Measurements from ENCODE around the gene MAOB. TPM values are rescaled to one million over a fixed set of nuclear protein-coding genes. Genes with fewer than 3 reads are reported as not detected.

Gene MAOB
- total and polyA plus RNA-seq, 9 of the 15 experiments (the other 6 are each of a cell fraction or from before 2014, with no cell fraction given): 0.05 to 0.09 TPM; not detected in 7

- H3K4me1 ChIP-seq (replicated peaks in 1 of 2; ENCODE audit: control insufficient read depth in 2 of 2, insufficient read depth in 2 of 2, low read length in 2 of 2): no peaks in the 10 kb centered on the region
- in situ Hi-C loops (cut with MboI) (loop anchor here (10.0 kb wide), 1 partner anchor 1973 kb away; no protein-coding TSS in a partner anchor), intact Hi-C loops (cut with micrococcal nuclease) (loop anchor here (10.0 kb wide), 2 partner anchors 413 to 1973 kb away; no protein-coding TSS in a partner anchor)
- H3K9me3 ChIP-seq (replicated peaks; ENCODE audit: control insufficient read depth, insufficient read depth, low read depth, low read length): no peaks in the 10 kb centered on the region
- H3K27ac ChIP-seq (ENCODE audit: extremely low read depth, low read depth, low read length): no peak overlapping the region
- 0% methylated on average over 5 of the region's 7 CpGs for WGBS (ENCODE audit: insufficient coverage, low coverage, missing lambda C conversion rate)
- no TSS peak for BruUV-seq (replicated peaks)
- H3K79me2 ChIP-seq (ENCODE audit: control insufficient read depth, insufficient read depth, low read length): no peaks in the 10 kb centered on the region
- no peaks in the 10 kb centered on the region for H3K9me1 ChIP-seq (ENCODE audit: control insufficient read depth, insufficient read depth, low read length)
- POLR2A ChIA-PET: no interaction called here
- H3K4me3 ChIP-seq: no peak overlapping the region
- DNase-seq (ENCODE audit: extremely low read depth in 1 of 4, low spot score in 3 of 4): no peak
- H2AFZ ChIP-seq (ENCODE audit: low read depth, low read length): no peak overlapping the region
- CTCF ChIA-PET (ENCODE audit: low intra/inter-chr PET ratio): no interaction called here
- H3K9ac ChIP-seq (ENCODE audit: insufficient read depth in 1 of 2, low read depth in 2 of 2, low read length in 2 of 2): no peak overlapping the region
- no peak for FAIRE-seq
- H3K36me3 ChIP-seq (ENCODE audit: control insufficient read depth, insufficient read depth, low read length): no peaks in the 10 kb centered on the region
- peaks cover 0 to 6% of the 10 kb centered on the region in 2 experiments; a peak in 2 of 5 replicates for H3K27me3 ChIP-seq (ENCODE audit: control insufficient read depth in 2 of 2, insufficient read depth in 2 of 2, low read length in 2 of 2)
- H3K4me2 ChIP-seq (ENCODE audit: insufficient read depth, low read length): no peak overlapping the region
- no peak for ATAC-seq
- H4K20me1 ChIP-seq (replicated peaks; ENCODE audit: control insufficient read depth, insufficient read depth, low read length): no peaks in the 10 kb centered on the region
- no peak for TF ChIP-seq GTF3C2 (IDR thresholded peaks at IDR 0.05; ENCODE audit: borderline replicate concordance, extremely low read depth, insufficient read length)
- TF ChIP-seq BCL6 (CRISPR knock-in tag; IDR thresholded peaks at IDR 0.05): no peak
These were observed 124.2 kb downstream of the MAOB start for GRCh38 chrX:43758044-43758443.

All from K562 (cell line).